Endothelial cell of umbilical vein (primary cell): ENCODE results near the gene TENT4A. TPM values are rescaled to one million over a fixed set of nuclear protein-coding genes. Genes with fewer than 3 reads are reported as not detected.

ENCODE experiments used
- BruUV-seq: library from RNA; stranded (reverse); fragments of 400-500 nt; replicated peaks from 2 replicates; lab custom pipeline; 2021; lab: Mats Ljungman, UMichigan
- CTCF ChIA-PET: fragments of 300-600, 350-600 bp; sonication (Branson Sonifier 250); formaldehyde crosslinking; loops from one replicate; lab custom pipeline; 2021; ENCODE audit warnings: antibody characterized with exemption, inconsistent platforms; lab: Charles Lee
- POLR2A ChIA-PET: fragments of 300-600, 350-600 bp; sonication (Branson Sonifier 250); formaldehyde crosslinking; loops from one replicate; lab custom pipeline; 2021; ENCODE audit warnings: antibody characterized with exemption, inconsistent platforms; lab: Charles Lee
- DNase-seq: peaks from one replicate; pipeline ENCODE4 v3.0.0-alpha.2; 2011; ENCODE audit warnings: low read depth, low spot score
- FAIRE-seq: peaks from 2 replicates; lab custom pipeline; 2011; peaks lifted over from hg19 to GRCh38; lab: Jason Lieb, UNC
- H2AFZ ChIP-seq: 2 replicates; pipeline ENCODE4 v1.6.0; 2012; ENCODE audit warnings: low read depth, low read length, control low read depth, inconsistent platforms
- H3K27ac ChIP-seq: 2 replicates; pipeline ENCODE4 v1.5.1; 2011; ENCODE audit warnings: low read depth, mild to moderate bottlenecking, control low read depth, low read length, moderate library complexity; ENCODE audit not compliant: insufficient read depth
- H3K27me3 ChIP-seq, 2 experiments: 2 replicates each; pipeline versions ENCODE4 v1.6.0 to v1.6.1; 2011; ENCODE audit warnings: low read length in 2 of 2, mixed read lengths in 1 of 2; ENCODE audit not compliant: control insufficient read depth in 2 of 2, insufficient read depth in 2 of 2
- H3K36me3 ChIP-seq, 2 experiments: 2 replicates in 1 of 2; 3 replicates in 1 of 2; pipeline ENCODE4 v1.5.1; 2011; ENCODE audit warnings: low read length in 2 of 2, mild to moderate bottlenecking in 1 of 2, moderate library complexity in 1 of 2; ENCODE audit not compliant: control insufficient read depth in 2 of 2, insufficient read depth in 2 of 2; ENCODE audit errors: extremely low read depth in 1 of 2
- H3K4me1 ChIP-seq: 3 replicates; pipeline ENCODE4 v1.5.1; 2011; ENCODE audit warnings: mild to moderate bottlenecking, low read length; ENCODE audit not compliant: control insufficient read depth, insufficient read depth; ENCODE audit errors: extremely low read depth
- H3K4me2 ChIP-seq: 2 replicates; pipeline ENCODE4 v1.6.1; 2011; ENCODE audit warnings: low read length, control low read depth, mixed read lengths; ENCODE audit not compliant: insufficient read depth
- H3K4me3 ChIP-seq, 3 experiments: fragments of 200-600 bp in 1 of 3; sonication (generic), shearing (Covaris generic) in 1 of 3; replicated peaks in 1 of 3; 2 replicates each; pipeline ENCODE4 v1.5.1; 2011 to 2016; ENCODE audit warnings: control low read depth in 3 of 3, low read length in 3 of 3, mild to moderate bottlenecking in 2 of 3, inconsistent platforms in 1 of 3, low read depth in 1 of 3, moderate library complexity in 1 of 3; ENCODE audit not compliant: insufficient read depth in 1 of 3
- H3K79me2 ChIP-seq: 2 replicates; pipeline ENCODE4 v1.6.0; 2012; ENCODE audit warnings: low read length, inconsistent platforms; ENCODE audit not compliant: control insufficient read depth, insufficient read depth
- H3K9ac ChIP-seq: replicated peaks from 2 replicates; pipeline ENCODE3; 2011; ENCODE audit warnings: low read length, control low read depth; ENCODE audit not compliant: insufficient read depth; ENCODE audit errors: extremely low read depth
- H3K9me1 ChIP-seq: replicated peaks from 3 replicates; pipeline ENCODE4 v1.6.0; 2011; ENCODE audit warnings: mild to moderate bottlenecking, low read length; ENCODE audit not compliant: control insufficient read depth, insufficient read depth; ENCODE audit errors: extremely low read depth
- H3K9me3 ChIP-seq: replicated peaks from 2 replicates; pipeline ENCODE4 v1.5.1; 2012; ENCODE audit warnings: low read length, inconsistent platforms; ENCODE audit not compliant: control insufficient read depth, insufficient read depth
- H4K20me1 ChIP-seq: replicated peaks from 2 replicates; pipeline ENCODE3; 2011; ENCODE audit warnings: mild to moderate bottlenecking, low read length; ENCODE audit not compliant: control insufficient read depth, insufficient read depth; ENCODE audit errors: extremely low read depth
- FOS ChIP-seq: IDR thresholded peaks from 2 replicates; pipeline ENCODE4 v1.6.1; 2011; ENCODE audit warnings: mild to moderate bottlenecking, low read length, moderate library complexity, borderline replicate concordance; ENCODE audit not compliant: insufficient read depth
- GATA2 ChIP-seq: IDR thresholded peaks from 2 replicates; pipeline ENCODE4 v1.7.0; 2011; ENCODE audit warnings: low read depth, mild to moderate bottlenecking, moderate library complexity, mixed read lengths, low read length; ENCODE audit not compliant: insufficient read length, insufficient read depth
- MYC ChIP-seq: IDR thresholded peaks from one replicate; pipeline ENCODE4 v1.6.1; 2011; ENCODE audit warnings: mild to moderate bottlenecking, low read depth, low read length
- dilution Hi-C: fragments of 300-500 bp; cut with MboI; formaldehyde crosslinking; loops from one replicate; pipeline ENCODE4 v1.15.0; 2019; ENCODE audit warnings: low sequenced_read_pairs; ENCODE audit not compliant: extremely low pct_ligation_motif_present
- intact Hi-C: fragments of 100-400 bp; cut with micrococcal nuclease; formaldehyde crosslinking; loops from one replicate; pipeline ENCODE4 v1.10.0; 2022
- polyA plus RNA-seq, 4 experiments: library from polyadenylated mRNA; depleted of rRNA in 3 of 4; stranded (reverse) in 3 of 4; unstranded in 1 of 4; fragments of >200 nt; gene quantifications; 2 replicates each; pipeline versions ENCODE4 v1.2.1 to v1.2.3, GENCODE V29; 2011 to 2012; ENCODE audit warnings: missing spikeins in 1 of 4
- total RNA-seq: library from RNA; stranded (reverse); gene quantifications from 2 replicates; pipeline ENCODE4 v1.2.3, GENCODE V29; 2021
- TF ChIP-seq, protein P1 (sequence below), 2 donors: IDR thresholded peaks; 1 replicate in 1 of 2; 2 replicates in 1 of 2; pipeline ENCODE4 v1.5.1; 2011; ENCODE audit warnings: low read length in 2 of 2, mild to moderate bottlenecking in 2 of 2, moderate library complexity in 2 of 2, control low read depth in 1 of 2, inconsistent platforms in 1 of 2, low read depth in 1 of 2; ENCODE audit not compliant: insufficient read depth in 1 of 2; ENCODE audit errors: extremely low read depth in 1 of 2

Gene TENT4A
- total and polyA plus RNA-seq, 2 donors (not counting 3 experiments of a cell fraction or from before 2014, with no cell fraction given) = 10.2 to 35.4 TPM

DNA sequence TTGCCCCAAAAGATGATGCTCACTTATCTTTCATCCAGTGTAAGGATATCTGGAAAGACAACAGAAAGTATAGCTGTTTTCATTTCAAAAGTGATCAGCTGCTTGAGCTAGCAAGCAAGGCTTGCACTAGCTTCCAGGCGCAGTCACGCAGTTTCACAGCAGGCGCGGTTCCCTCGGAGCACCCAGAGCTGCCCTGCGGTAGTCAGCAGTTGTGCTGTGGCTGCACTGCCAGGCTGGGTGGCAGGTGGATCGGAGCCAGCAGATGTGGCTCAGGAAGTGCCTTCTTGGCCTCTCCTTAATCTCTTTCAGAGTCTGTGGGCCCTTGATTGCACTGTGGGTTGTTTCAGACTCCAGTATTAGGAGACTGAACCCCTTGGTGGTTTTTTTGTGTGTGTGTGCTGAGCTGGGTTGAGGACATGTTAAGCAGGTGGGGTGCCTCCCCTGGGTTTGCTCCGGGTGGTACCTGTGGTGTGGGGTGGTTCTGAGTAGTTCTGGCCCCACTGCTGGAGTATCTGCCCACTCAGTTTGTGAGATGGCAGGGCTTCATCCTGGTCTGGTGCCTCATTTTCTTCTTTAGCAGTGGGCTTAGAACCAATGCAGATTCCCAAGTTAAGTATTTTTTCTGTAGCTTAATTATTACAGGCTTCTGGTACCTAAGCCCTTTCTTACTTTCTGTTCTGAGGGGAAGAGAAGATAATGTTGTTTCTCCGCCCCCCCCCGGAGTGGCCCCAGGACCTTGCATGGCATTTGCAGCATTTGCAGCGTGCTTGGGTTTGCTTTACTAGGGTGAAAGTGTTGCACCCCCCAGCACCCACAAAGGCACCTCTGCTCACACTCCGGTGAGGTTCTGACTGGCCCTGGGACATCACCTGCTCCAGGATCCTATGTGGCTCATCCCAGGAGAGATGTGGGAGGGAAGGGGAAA, 16.4 kb downstream of the TENT4A start:
- dilution Hi-C loops (loop anchor here (25.0 kb wide), 1 partner anchor 92 kb away; the partner anchor contains the start of genes NSUN2 and SRD5A1), intact Hi-C loops (no loop called here)
- DNase-seq (no peak), FAIRE-seq (no peak)
- no peak overlapping the region for H3K27ac ChIP-seq
- no peaks in the 10 kb centered on the region for H4K20me1 ChIP-seq
- H2AFZ ChIP-seq = no peak overlapping the region
- H3K9me3 ChIP-seq = no peaks in the 10 kb centered on the region
- TF ChIP-seq, protein P1, sequence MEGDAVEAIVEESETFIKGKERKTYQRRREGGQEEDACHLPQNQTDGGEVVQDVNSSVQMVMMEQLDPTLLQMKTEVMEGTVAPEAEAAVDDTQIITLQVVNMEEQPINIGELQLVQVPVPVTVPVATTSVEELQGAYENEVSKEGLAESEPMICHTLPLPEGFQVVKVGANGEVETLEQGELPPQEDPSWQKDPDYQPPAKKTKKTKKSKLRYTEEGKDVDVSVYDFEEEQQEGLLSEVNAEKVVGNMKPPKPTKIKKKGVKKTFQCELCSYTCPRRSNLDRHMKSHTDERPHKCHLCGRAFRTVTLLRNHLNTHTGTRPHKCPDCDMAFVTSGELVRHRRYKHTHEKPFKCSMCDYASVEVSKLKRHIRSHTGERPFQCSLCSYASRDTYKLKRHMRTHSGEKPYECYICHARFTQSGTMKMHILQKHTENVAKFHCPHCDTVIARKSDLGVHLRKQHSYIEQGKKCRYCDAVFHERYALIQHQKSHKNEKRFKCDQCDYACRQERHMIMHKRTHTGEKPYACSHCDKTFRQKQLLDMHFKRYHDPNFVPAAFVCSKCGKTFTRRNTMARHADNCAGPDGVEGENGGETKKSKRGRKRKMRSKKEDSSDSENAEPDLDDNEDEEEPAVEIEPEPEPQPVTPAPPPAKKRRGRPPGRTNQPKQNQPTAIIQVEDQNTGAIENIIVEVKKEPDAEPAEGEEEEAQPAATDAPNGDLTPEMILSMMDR (IDR thresholded peaks at IDR 0.05; ENCODE audit: extremely low read depth in 1 of 2, insufficient read depth in 1 of 2, low read depth in 1 of 2, low read length in 2 of 2) = no peak
- no peak for TF ChIP-seq MYC
- TF ChIP-seq GATA2 = no peak
- TF ChIP-seq FOS = no peak
- H3K4me3 ChIP-seq = no peak overlapping the region
- no peaks in the 10 kb centered on the region for H3K27me3 ChIP-seq
- peaks cover 2 to 3% of the 10 kb centered on the region in 2 experiments for H3K36me3 ChIP-seq
- ChIA-PET POLR2A (no interaction called here), CTCF (interaction anchor here (0.6 to 2.5 kb wide), 6 partner anchors 8 to 97 kb away, joined by 3 to 11 read pairs (median 3); partner anchors contain the start of genes NSUN2, SRD5A1 and TENT4A)
- BruUV-seq = no TSS peak
- H3K79me2 ChIP-seq = peaks cover 86% of the 10 kb centered on the region
- peaks cover 41% of the 10 kb centered on the region for H3K4me1 ChIP-seq
- no peak overlapping the region for H3K9ac ChIP-seq
- no peak overlapping the region for H3K4me2 ChIP-seq
- no peaks in the 10 kb centered on the region for H3K9me1 ChIP-seq
